Measurements from ENCODE around the gene LARGE1. TPM values are rescaled to one million over a fixed set of nuclear protein-coding genes. Genes with fewer than 3 reads are reported as not detected.

The LARGE1 gene
- polyA plus RNA-seq, 3 donors: 24.5 to 27.2 (median 26.6) TPM

GRCh38 chr22:33914699-33915098 lies 5.6 kb downstream of the LARGE1 start:
- no peak for DNase-seq (ENCODE audit: low read depth in 3 of 3, low spot score in 2 of 3)

GRCh38 chr22:33914131-33914530 lies 6.1 kb downstream of the LARGE1 start:
- no peak for DNase-seq (ENCODE audit: low read depth in 3 of 3, low spot score in 2 of 3)

GRCh38 chr22:33913188-33913587 lies 7.1 kb downstream of the LARGE1 start:
- no peak for DNase-seq (ENCODE audit: low read depth in 3 of 3, low spot score in 2 of 3)

GRCh38 chr22:33909911-33910310 lies 10.4 kb downstream of the LARGE1 start:
- no peak for DNase-seq (ENCODE audit: low read depth in 3 of 3, low spot score in 2 of 3)

GRCh38 chr22:33909075-33909458 lies 11.2 kb downstream of the LARGE1 start:
- DNase-seq (ENCODE audit: low read depth in 3 of 3, low spot score in 2 of 3): no peak

GRCh38 chr22:33908171-33909074 lies 11.9 kb downstream of the LARGE1 start:
- no peak for DNase-seq (ENCODE audit: low read depth in 3 of 3, low spot score in 2 of 3)

GRCh38 chr22:33906954-33907353 lies 13.3 kb downstream of the LARGE1 start:
- DNase-seq (ENCODE audit: low read depth in 3 of 3, low spot score in 2 of 3): no peak

- no peak for DNase-seq (ENCODE audit: low read depth in 3 of 3, low spot score in 2 of 3)
Measured at GRCh38 chr22:33906475-33906874, 13.8 kb downstream of the LARGE1 start.

- no peak for DNase-seq (ENCODE audit: low read depth in 3 of 3, low spot score in 2 of 3)
Measured at GRCh38 chr22:33903012-33903411, 17.3 kb downstream of the LARGE1 start.

GRCh38 chr22:33902073-33902472 lies 18.2 kb downstream of the LARGE1 start:
- no peak for DNase-seq (ENCODE audit: low read depth in 3 of 3, low spot score in 2 of 3)

- no peak for DNase-seq (ENCODE audit: low read depth in 3 of 3, low spot score in 2 of 3)
Measured at GRCh38 chr22:33898121-33898520, 22.2 kb downstream of the LARGE1 start.

- no peak for DNase-seq (ENCODE audit: low read depth in 3 of 3, low spot score in 2 of 3)
Measured at GRCh38 chr22:33897448-33897835, 22.8 kb downstream of the LARGE1 start.

- no peak for DNase-seq (ENCODE audit: low read depth in 3 of 3, low spot score in 2 of 3)
Measured at GRCh38 chr22:33896575-33897447, 23.5 kb downstream of the LARGE1 start.

- DNase-seq (ENCODE audit: low read depth in 3 of 3, low spot score in 2 of 3): no peak
Measured at GRCh38 chr22:33896154-33896553, 24.1 kb downstream of the LARGE1 start.

GRCh38 chr22:33895444-33895843 lies 24.8 kb downstream of the LARGE1 start:
- DNase-seq (ENCODE audit: low read depth in 3 of 3, low spot score in 2 of 3): no peak

- DNase-seq (ENCODE audit: low read depth in 3 of 3, low spot score in 2 of 3): no peak
Measured at GRCh38 chr22:33894515-33894914, 25.8 kb downstream of the LARGE1 start.

- no peak for DNase-seq (ENCODE audit: low read depth in 3 of 3, low spot score in 2 of 3)
Measured at GRCh38 chr22:33894036-33894435, 26.2 kb downstream of the LARGE1 start.

- DNase-seq (ENCODE audit: low read depth in 3 of 3, low spot score in 2 of 3): no peak
Measured at GRCh38 chr22:33893512-33893911, 26.8 kb downstream of the LARGE1 start.

- DNase-seq (ENCODE audit: low read depth in 3 of 3, low spot score in 2 of 3): no peak
Measured at GRCh38 chr22:33891992-33892391, 28.3 kb downstream of the LARGE1 start.

GRCh38 chr22:33891455-33891854 lies 28.8 kb downstream of the LARGE1 start:
- no peak for DNase-seq (ENCODE audit: low read depth in 3 of 3, low spot score in 2 of 3)

- no peak for DNase-seq (ENCODE audit: low read depth in 3 of 3, low spot score in 2 of 3)
Measured at GRCh38 chr22:33889748-33890147, 30.5 kb downstream of the LARGE1 start.

- DNase-seq (ENCODE audit: low read depth in 3 of 3, low spot score in 2 of 3): no peak
Measured at GRCh38 chr22:33888821-33889220, 31.5 kb downstream of the LARGE1 start.
